Bronchial epithelial cell (primary cell): Measurements from ENCODE around the gene EIF4G1. TPM values are rescaled to one million over a fixed set of nuclear protein-coding genes. Genes with fewer than 3 reads are reported as not detected.

Source experiments
- DNase-seq: peaks from one replicate; pipeline ENCODE4 v3.0.0-alpha.2; 2010; ENCODE audit warnings: low read depth
- FAIRE-seq: peaks from 2 replicates; lab custom pipeline; 2011; peaks lifted over from hg19 to GRCh38; lab: Jason Lieb, UNC
- H3K27me3 ChIP-seq: 2 replicates; pipeline ENCODE4 v1.5.1; 2011; ENCODE audit warnings: low read length; ENCODE audit not compliant: control insufficient read depth, insufficient read depth
- H3K36me3 ChIP-seq: 2 replicates; pipeline ENCODE4 v1.5.1; 2011; ENCODE audit warnings: low read length; ENCODE audit not compliant: control insufficient read depth, insufficient read depth
- H3K4me3 ChIP-seq: 2 replicates; pipeline ENCODE4 v1.5.1; 2011; ENCODE audit warnings: mild to moderate bottlenecking, low read depth, low read length, control low read depth
- total RNA-seq: library from RNA; depleted of rRNA; stranded (reverse); fragments of >200 nt; gene quantifications from 2 replicates; pipeline ENCODE4 v1.2.1, GENCODE V29; 2014
- TF ChIP-seq, protein P1 (sequence below): IDR thresholded peaks from 2 replicates; pipeline ENCODE4 v1.5.1; 2011; ENCODE audit warnings: mild to moderate bottlenecking, moderate library complexity, low read length, control low read depth, inconsistent platforms; ENCODE audit not compliant: insufficient read depth, severe bottlenecking

EIF4G1 gene
- total RNA-seq, 1 donor from 2014 or later: 244 TPM

DNA sequence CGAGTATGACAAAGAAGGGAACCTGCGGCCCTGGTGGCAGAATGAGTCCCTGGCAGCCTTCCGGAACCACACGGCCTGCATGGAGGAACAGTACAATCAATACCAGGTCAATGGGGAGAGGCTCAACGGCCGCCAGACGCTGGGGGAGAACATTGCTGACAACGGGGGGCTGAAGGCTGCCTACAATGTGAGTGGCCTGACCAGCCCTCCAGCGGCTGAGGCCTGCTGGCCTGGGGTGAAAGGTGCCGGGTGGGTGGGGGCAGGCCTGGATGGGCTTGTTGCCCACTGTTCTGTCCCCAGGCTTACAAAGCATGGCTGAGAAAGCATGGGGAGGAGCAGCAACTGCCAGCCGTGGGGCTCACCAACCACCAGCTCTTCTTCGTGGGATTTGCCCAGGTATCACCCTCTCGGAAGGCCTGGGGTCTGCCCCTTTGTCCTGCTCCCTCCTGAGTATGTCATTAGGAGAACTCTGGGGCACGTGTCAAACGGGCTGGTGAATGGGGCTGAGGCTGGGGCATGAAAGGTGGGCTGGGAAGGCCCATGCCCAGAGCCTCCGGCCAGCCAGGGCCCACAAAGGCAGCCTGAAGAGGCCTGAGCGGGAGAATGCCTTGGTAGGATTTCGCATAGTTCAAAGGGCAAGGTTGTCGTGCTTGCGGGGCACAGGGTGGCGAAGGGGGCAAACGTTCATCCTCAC, 23.2 kb upstream of the EIF4G1 start:
- no peak for FAIRE-seq
- TF ChIP-seq, protein P1, sequence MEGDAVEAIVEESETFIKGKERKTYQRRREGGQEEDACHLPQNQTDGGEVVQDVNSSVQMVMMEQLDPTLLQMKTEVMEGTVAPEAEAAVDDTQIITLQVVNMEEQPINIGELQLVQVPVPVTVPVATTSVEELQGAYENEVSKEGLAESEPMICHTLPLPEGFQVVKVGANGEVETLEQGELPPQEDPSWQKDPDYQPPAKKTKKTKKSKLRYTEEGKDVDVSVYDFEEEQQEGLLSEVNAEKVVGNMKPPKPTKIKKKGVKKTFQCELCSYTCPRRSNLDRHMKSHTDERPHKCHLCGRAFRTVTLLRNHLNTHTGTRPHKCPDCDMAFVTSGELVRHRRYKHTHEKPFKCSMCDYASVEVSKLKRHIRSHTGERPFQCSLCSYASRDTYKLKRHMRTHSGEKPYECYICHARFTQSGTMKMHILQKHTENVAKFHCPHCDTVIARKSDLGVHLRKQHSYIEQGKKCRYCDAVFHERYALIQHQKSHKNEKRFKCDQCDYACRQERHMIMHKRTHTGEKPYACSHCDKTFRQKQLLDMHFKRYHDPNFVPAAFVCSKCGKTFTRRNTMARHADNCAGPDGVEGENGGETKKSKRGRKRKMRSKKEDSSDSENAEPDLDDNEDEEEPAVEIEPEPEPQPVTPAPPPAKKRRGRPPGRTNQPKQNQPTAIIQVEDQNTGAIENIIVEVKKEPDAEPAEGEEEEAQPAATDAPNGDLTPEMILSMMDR: no peak

DNA sequence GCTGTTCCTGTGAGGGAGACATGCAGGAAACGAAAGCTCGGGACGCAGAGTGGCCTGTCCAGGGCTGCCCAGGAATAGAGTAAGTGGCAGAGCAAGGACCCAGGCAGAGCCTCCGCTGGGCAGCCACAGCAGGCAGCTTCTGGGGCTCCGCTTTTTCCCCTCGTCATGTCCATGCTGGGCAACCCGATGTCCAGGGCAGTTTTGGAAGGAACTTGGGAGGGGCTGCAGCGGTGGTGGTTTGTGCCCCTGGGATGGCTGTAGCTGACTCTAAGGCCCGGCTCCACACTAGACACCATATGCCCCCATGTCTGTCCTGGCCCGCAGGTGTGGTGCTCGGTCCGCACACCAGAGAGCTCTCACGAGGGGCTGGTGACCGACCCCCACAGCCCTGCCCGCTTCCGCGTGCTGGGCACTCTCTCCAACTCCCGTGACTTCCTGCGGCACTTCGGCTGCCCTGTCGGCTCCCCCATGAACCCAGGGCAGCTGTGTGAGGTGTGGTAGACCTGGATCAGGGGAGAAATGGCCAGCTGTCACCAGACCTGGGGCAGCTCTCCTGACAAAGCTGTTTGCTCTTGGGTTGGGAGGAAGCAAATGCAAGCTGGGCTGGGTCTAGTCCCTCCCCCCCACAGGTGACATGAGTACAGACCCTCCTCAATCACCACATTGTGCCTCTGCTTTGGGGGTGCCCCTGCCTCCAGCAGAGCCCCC, 22.5 kb upstream of the EIF4G1 start:
- Histone ChIP-seq H3K27me3 (peaks cover 3% of the 10 kb centered on the region), H3K4me3 (no peak overlapping the region), H3K36me3 (no peaks in the 10 kb centered on the region)
- FAIRE-seq (no peak), DNase-seq (no peak)
- TF ChIP-seq, protein P1: no peak

More for the DNA sequence above, 23.2 kb upstream of the EIF4G1 start:
- H3K4me3 ChIP-seq: no peak overlapping the region
- H3K27me3 ChIP-seq: peaks cover 3% of the 10 kb centered on the region
- no peaks in the 10 kb centered on the region for H3K36me3 ChIP-seq
- DNase-seq: no peak

DNA sequence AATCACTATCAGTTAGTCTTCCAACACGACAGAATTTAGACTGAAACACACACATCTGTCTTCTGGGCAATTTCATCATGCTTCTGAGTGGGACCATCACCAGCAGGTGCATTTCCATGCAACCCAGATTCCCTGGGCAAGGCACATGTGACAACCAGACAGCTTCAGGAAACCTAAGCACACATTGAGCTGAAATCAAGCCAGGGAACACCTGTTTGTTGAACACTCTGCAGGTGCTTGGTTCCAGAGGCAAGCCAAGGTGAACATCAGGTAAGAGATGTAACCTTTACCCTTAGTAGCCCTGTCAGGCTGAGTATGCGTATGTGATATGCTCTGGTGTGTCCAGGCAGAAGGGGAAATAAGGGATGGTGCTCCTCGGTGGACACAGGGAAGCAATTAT, 18.6 kb upstream of the EIF4G1 start:
- no peak for DNase-seq
- H3K36me3 ChIP-seq: peaks cover 1% of the 10 kb centered on the region
- no peak overlapping the region for H3K4me3 ChIP-seq
- TF ChIP-seq, protein P1: no peak
- FAIRE-seq: no peak
- H3K27me3 ChIP-seq: no peaks in the 10 kb centered on the region

DNA sequence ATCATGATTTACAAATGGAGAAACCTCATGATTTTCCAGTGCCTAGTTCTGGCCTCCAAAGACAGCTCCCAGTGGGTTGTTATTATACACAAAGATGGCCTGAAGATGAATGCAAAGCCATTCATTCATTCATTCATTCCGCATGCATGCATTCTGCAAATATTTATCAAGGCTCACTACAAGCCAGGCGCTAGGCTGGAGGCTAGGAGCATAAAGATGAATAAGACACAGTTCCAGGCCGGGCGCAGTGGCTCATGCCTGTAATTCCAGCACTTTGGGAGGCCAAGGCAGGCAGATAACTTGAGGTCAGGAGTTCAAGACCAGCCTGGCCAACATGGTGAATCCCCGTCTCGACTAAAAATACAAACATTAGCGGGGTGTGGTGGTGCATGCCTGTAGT, 17.8 kb upstream of the EIF4G1 start:
- Histone ChIP-seq H3K27me3 (no peaks in the 10 kb centered on the region), H3K36me3 (peaks cover 5% of the 10 kb centered on the region), H3K4me3 (no peak overlapping the region)
- DNase-seq: no peak
- FAIRE-seq: no peak
- TF ChIP-seq, protein P1: no peak

DNA sequence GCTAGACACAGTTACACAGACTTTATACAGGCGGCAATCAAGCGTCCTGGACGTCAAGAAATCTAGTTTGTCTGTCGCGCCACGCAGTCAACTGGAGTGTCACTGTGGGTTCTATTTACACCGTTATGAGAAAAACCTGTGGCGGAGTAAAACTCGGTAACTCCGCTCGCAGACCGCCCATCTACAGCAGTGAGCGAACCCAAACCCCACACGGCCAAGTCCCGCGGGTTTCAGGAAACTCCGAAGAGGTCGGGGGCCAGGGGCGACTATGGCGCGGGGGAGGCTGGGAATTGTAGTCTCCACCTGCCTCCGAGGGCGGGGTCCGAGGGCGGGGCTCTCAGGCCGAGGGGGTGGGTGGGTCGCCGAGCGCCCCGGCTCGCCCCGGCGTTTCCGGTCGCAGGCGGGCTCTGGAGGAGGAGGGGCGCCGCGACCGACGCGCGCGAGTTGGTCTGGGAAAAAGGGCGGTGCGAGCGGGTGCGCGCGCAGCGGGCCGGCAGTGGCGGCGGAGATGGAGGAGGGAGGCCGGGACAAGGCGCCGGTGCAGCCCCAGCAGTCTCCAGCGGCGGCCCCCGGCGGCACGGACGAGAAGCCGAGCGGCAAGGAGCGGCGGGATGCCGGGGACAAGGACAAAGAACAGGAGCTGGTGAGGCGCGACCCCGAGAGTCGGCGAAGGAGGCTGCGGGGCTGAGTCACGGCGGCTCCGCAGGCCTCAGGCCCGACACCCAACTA, 15.5 kb upstream of the EIF4G1 start, which contains the start of gene PSMD2:
Gene PSMD2, plus strand, starts transcription at position 483 of the 729 bp plus-strand sequence. Its CDS starts 26 bp downstream, at position 509.
- no peak for FAIRE-seq
- DNase-seq: peak; percentile 83
- H3K36me3 ChIP-seq: peaks cover 25% of the 10 kb centered on the region

More for the DNA sequence above, 15.5 kb upstream of the EIF4G1 start, which contains the start of gene PSMD2:
- H3K27me3 ChIP-seq: no peaks in the 10 kb centered on the region
- peak within 1 kb of the TSS; percentile 81 for H3K4me3 ChIP-seq
- TF ChIP-seq, protein P1: no peak
